MM.1S (cell line): Measurements from ENCODE around the gene MANSC1.

ENCODE experiments used
- DNase-seq: peaks from one replicate; pipeline ENCODE4 v3.0.0-alpha.2; 2015
- H2AFZ ChIP-seq: fragments of 300-600 bp; sonication (generic); 2 replicates; pipeline ENCODE4 v1.6.0; 2016; ENCODE audit warnings: antibody characterized with exemption, low read length
- H3F3A ChIP-seq: fragments of 300-600 bp; sonication (generic); 2 replicates; pipeline ENCODE4 v1.6.1; 2016; ENCODE audit warnings: mild to moderate bottlenecking, antibody characterized with exemption, low read length, moderate library complexity, mixed read lengths; ENCODE audit not compliant: insufficient read depth
- H3K27ac ChIP-seq: fragments of 300-600 bp; sonication (generic); 2 replicates; pipeline ENCODE4 v1.5.1; 2016; ENCODE audit warnings: mild to moderate bottlenecking, low read length
- H3K27me3 ChIP-seq: fragments of 300-600 bp; sonication (generic); replicated peaks from 2 replicates; pipeline ENCODE4 v1.6.0; 2016; ENCODE audit warnings: low read length; ENCODE audit not compliant: insufficient read depth
- H3K36me3 ChIP-seq: fragments of 300-600 bp; sonication (generic); replicated peaks from 2 replicates; pipeline ENCODE4 v1.6.1; 2016; ENCODE audit warnings: mild to moderate bottlenecking, low read length, mixed read lengths; ENCODE audit not compliant: insufficient read depth
- H3K4me1 ChIP-seq: fragments of 300-600 bp; sonication (generic); 2 replicates; pipeline ENCODE4 v1.6.1; 2016; ENCODE audit warnings: low read length, mixed read lengths
- H3K4me2 ChIP-seq: fragments of 300-600 bp; sonication (generic); 2 replicates; pipeline ENCODE4 v1.6.0; 2016; ENCODE audit warnings: low read depth, low read length
- H3K4me3 ChIP-seq: fragments of 300-600 bp; sonication (generic); 2 replicates; pipeline ENCODE4 v1.5.1; 2016; ENCODE audit warnings: low read length, mixed read lengths
- H3K79me2 ChIP-seq: fragments of 300-600 bp; sonication (generic); 2 replicates; pipeline ENCODE4 v1.6.1; 2016; ENCODE audit warnings: mixed run types, low read length, mixed read lengths
- H3K9ac ChIP-seq: fragments of 300-600 bp; sonication (generic); 2 replicates; pipeline ENCODE4 v1.6.1; 2016; ENCODE audit warnings: low read length, mixed read lengths
- H3K9me2 ChIP-seq: fragments of 300-600 bp; sonication (generic); replicated peaks from 2 replicates; pipeline ENCODE4 v1.6.1; 2016; ENCODE audit warnings: mild to moderate bottlenecking, low read length, mixed read lengths; ENCODE audit not compliant: insufficient read depth
- H3K9me3 ChIP-seq: fragments of 300-600 bp; sonication (generic); replicated peaks from 2 replicates; pipeline ENCODE4 v1.6.1; 2016; ENCODE audit warnings: mild to moderate bottlenecking, low read length, mixed read lengths; ENCODE audit not compliant: insufficient read depth
- H4K20me1 ChIP-seq: fragments of 300-600 bp; sonication (generic); 2 replicates; pipeline ENCODE4 v1.6.1; 2016; ENCODE audit warnings: mild to moderate bottlenecking, low read length, moderate library complexity, mixed read lengths; ENCODE audit not compliant: insufficient read depth
- EZH2 ChIP-seq: fragments of 300-600 bp; sonication (generic); optimal IDR thresholded peaks from 2 replicates; pipeline ENCODE3; 2017; ENCODE audit warnings: low read depth, mild to moderate bottlenecking, antibody characterized with exemption, low read length, mixed read lengths
- EZH2phosphoT487 ChIP-seq: fragments of 300-600 bp; sonication (generic); IDR thresholded peaks from 2 replicates; pipeline ENCODE4 v1.6.1; 2018; ENCODE audit warnings: antibody characterized with exemption, low read length
- TF ChIP-seq, protein P1 (sequence below): fragments of 300-600 bp; sonication (generic); IDR thresholded peaks from 2 replicates; pipeline ENCODE4 v1.5.1; 2016; ENCODE audit warnings: antibody characterized with exemption, low read length, mixed read lengths

Gene MANSC1

DNA sequence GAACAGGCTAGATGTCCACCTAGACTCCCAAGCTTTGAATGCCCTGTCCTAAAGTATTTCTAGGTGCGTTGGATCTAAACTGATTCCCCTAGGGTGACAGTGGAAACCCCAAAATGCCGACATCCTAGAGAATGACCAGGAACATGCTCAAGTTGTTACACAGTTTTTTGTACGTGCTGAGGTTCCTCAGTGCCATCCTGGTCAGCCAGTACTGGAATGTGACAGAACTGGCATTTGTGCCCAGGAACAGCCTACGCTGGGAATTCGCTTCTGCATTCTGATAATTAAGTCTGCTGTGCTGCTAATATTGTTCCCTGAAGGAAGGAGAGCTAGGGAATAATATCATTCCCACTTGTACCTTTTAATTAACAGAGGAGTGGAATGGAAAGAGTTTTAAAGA is 47.1 kb upstream of the MANSC1 start:
- Histone ChIP-seq H3K9ac (no peak overlapping the region), H3K9me2 (no peaks in the 10 kb centered on the region), H3K4me1 (no peaks in the 10 kb centered on the region), H4K20me1 (no peaks in the 10 kb centered on the region), H3K79me2 (no peaks in the 10 kb centered on the region), H3K4me3 (no peak overlapping the region), H3K36me3 (no peaks in the 10 kb centered on the region), H3K4me2 (no peak overlapping the region), H3K9me3 (no peaks in the 10 kb centered on the region), H2AFZ (no peak overlapping the region), H3K27ac (no peak overlapping the region), H3K27me3 (no peaks in the 10 kb centered on the region), H3F3A (no peaks in the 10 kb centered on the region)
- TF ChIP-seq, protein P1, sequence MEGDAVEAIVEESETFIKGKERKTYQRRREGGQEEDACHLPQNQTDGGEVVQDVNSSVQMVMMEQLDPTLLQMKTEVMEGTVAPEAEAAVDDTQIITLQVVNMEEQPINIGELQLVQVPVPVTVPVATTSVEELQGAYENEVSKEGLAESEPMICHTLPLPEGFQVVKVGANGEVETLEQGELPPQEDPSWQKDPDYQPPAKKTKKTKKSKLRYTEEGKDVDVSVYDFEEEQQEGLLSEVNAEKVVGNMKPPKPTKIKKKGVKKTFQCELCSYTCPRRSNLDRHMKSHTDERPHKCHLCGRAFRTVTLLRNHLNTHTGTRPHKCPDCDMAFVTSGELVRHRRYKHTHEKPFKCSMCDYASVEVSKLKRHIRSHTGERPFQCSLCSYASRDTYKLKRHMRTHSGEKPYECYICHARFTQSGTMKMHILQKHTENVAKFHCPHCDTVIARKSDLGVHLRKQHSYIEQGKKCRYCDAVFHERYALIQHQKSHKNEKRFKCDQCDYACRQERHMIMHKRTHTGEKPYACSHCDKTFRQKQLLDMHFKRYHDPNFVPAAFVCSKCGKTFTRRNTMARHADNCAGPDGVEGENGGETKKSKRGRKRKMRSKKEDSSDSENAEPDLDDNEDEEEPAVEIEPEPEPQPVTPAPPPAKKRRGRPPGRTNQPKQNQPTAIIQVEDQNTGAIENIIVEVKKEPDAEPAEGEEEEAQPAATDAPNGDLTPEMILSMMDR = no peak
- no peak for TF ChIP-seq EZH2
- TF ChIP-seq EZH2phosphoT487 = no peak
- DNase-seq = no peak

DNA sequence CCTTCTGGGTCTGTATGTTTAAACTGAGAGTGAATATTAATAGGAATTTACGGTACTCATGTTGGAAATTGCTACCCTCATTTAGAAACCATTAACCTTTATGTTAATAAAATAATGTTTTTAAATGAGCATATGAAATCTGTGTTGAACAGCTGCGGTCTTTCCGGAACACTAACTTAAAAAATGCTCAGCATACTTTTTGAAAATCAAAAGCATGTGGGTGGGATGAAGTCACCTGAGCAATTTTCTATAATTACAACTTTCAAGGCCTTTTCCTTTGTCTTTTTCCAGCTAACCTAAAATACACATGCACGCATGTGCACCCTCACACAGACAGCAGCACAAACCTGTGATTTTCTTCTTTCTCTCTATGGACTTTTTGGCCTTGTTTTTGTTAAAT is 46.7 kb upstream of the MANSC1 start:
- no peak overlapping the region for H3K4me3 ChIP-seq
- no peak overlapping the region for H3K27ac ChIP-seq
- no peaks in the 10 kb centered on the region for H3K9me3 ChIP-seq
- no peak overlapping the region for H3K4me2 ChIP-seq
- no peaks in the 10 kb centered on the region for H3K36me3 ChIP-seq
- no peaks in the 10 kb centered on the region for H3F3A ChIP-seq
- TF ChIP-seq, protein P1 = no peak
- TF ChIP-seq EZH2 (no peak), EZH2phosphoT487 (no peak)
- H3K9ac ChIP-seq = no peak overlapping the region
- H3K9me2 ChIP-seq = no peaks in the 10 kb centered on the region
- no peaks in the 10 kb centered on the region for H3K79me2 ChIP-seq
- no peak overlapping the region for H2AFZ ChIP-seq
- no peak for DNase-seq
- no peaks in the 10 kb centered on the region for H3K4me1 ChIP-seq
- H4K20me1 ChIP-seq = no peaks in the 10 kb centered on the region
- no peaks in the 10 kb centered on the region for H3K27me3 ChIP-seq

DNA sequence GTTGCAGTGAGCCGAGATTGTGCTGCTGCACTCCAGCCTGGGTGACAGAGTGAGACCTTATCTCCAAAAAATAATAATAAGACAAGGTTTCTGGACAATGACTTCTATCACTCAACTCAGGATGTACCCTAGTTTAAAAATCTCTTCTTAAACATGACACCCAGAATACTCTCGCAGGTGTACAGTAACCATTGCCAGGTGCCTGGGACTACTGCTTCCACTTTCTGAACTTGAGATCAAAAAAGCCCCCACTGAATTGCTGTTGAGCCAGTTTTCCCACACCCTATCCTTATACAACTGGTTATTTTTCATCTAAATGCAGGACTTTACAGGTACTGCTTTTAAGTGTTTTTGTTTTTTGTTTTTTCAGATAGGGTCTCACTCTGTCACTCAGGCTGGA is 43.1 kb upstream of the MANSC1 start:
- H4K20me1 ChIP-seq = no peaks in the 10 kb centered on the region
- no peak for DNase-seq
- H3K79me2 ChIP-seq = no peaks in the 10 kb centered on the region
- H3K4me1 ChIP-seq = no peaks in the 10 kb centered on the region
- no peaks in the 10 kb centered on the region for H3K36me3 ChIP-seq
- H3K9ac ChIP-seq = no peak overlapping the region
- no peaks in the 10 kb centered on the region for H3K9me3 ChIP-seq
- no peak overlapping the region for H3K4me2 ChIP-seq
- TF ChIP-seq, protein P1 = no peak
- TF ChIP-seq EZH2phosphoT487 (no peak), EZH2 (no peak)
- no peaks in the 10 kb centered on the region for H3F3A ChIP-seq
- H3K27ac ChIP-seq = no peak overlapping the region
- H3K9me2 ChIP-seq = no peaks in the 10 kb centered on the region
- H2AFZ ChIP-seq = no peak overlapping the region
- H3K27me3 ChIP-seq = no peaks in the 10 kb centered on the region
- H3K4me3 ChIP-seq = no peak overlapping the region
